Measurements from ENCODE around the gene NMNAT1. TPM values are rescaled to one million over a fixed set of nuclear protein-coding genes. Genes with fewer than 3 reads are reported as not detected.
A peak's percentile ranks its signal among the peaks of the same experiment; 100 is the strongest.

Gene NMNAT1
- total RNA-seq, 1 experiment from 2014 or later = 2.3 TPM

GRCh38 chr1:10031461-10031860, 88.2 kb downstream of the NMNAT1 start (continued):
- TF ChIP-seq NFATC4 (CRISPR knock-in tag; IDR thresholded peaks at IDR 0.05) (no peak), RELA (CRISPR knock-in tag; IDR thresholded peaks at IDR 0.05; ENCODE audit: borderline replicate concordance) (no peak), JUN (CRISPR knock-in tag; IDR thresholded peaks at IDR 0.05) (no peak), NR2C2 (CRISPR knock-in tag; IDR thresholded peaks at IDR 0.05) (no peak)
- TF ChIP-seq, protein P1, sequence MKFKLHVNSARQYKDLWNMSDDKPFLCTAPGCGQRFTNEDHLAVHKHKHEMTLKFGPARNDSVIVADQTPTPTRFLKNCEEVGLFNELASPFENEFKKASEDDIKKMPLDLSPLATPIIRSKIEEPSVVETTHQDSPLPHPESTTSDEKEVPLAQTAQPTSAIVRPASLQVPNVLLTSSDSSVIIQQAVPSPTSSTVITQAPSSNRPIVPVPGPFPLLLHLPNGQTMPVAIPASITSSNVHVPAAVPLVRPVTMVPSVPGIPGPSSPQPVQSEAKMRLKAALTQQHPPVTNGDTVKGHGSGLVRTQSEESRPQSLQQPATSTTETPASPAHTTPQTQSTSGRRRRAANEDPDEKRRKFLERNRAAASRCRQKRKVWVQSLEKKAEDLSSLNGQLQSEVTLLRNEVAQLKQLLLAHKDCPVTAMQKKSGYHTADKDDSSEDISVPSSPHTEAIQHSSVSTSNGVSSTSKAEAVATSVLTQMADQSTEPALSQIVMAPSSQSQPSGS (CRISPR knock-in tag; IDR thresholded peaks at IDR 0.05; ENCODE audit: borderline replicate concordance, low read depth) = no peak

- DNase-seq (ENCODE audit: low spot score) (peak; percentile 99), ATAC-seq (peak; percentile 92)
- Mint-ChIP-seq H3K36me3 (0 out of 2 replicates have a peak, but pooled peaks cover 2% of the 10 kb centered on the region), H3K4me3 (peak within 1 kb of the TSS; percentile 83), H3K9me3 (no peaks in the 10 kb centered on the region; the same call in 1 of the 2 replicates), H3K27ac (peak within 1 kb of the TSS; percentile 96), H3K27me3 (ENCODE audit: low read depth) (no peaks in the 10 kb centered on the region), H3K4me1 (peaks cover 19% of the 10 kb centered on the region)
- POLR2A ChIA-PET = interaction anchor here (0.6 to 2.5 kb wide), 3 partner anchors 14 to 1231 kb away, joined by 3 to 8 read pairs (median 3); no protein-coding TSS in a partner anchor
- CTCF ChIA-PET = interaction anchor here (0.7 to 2.5 kb wide), 7 partner anchors 13 to 312 kb away, joined by 3 to 12 read pairs (median 4); partner anchors contain the start of gene KIF1B
- TF ChIP-seq, protein P2, sequence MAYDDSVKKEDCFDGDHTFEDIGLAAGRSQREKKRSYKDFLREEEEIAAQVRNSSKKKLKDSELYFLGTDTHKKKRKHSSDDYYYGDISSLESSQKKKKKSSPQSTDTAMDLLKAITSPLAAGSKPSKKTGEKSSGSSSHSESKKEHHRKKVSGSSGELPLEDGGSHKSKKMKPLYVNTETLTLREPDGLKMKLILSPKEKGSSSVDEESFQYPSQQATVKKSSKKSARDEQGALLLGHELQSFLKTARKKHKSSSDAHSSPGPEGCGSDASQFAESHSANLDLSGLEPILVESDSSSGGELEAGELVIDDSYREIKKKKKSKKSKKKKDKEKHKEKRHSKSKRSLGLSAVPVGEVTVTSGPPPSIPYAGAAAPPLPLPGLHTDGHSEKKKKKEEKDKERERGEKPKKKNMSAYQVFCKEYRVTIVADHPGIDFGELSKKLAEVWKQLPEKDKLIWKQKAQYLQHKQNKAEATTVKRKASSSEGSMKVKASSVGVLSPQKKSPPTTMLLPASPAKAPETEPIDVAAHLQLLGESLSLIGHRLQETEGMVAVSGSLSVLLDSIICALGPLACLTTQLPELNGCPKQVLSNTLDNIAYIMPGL (CRISPR knock-in tag; IDR thresholded peaks at IDR 0.05) = peak; percentile 81; the same call in 1 of the 2 replicates
- TF ChIP-seq MLX (CRISPR knock-in tag; IDR thresholded peaks at IDR 0.05) (no peak), HMGA2 (CRISPR knock-in tag; IDR thresholded peaks at IDR 0.05) (no peak), SOX15 (CRISPR knock-in tag; IDR thresholded peaks at IDR 0.05) (no peak), USF1 (CRISPR knock-in tag; IDR thresholded peaks at IDR 0.05) (peak; percentile 94), MYBL2 (CRISPR knock-in tag; IDR thresholded peaks at IDR 0.05) (no peak), TCF7 (CRISPR knock-in tag; IDR thresholded peaks at IDR 0.05; ENCODE audit: low read depth) (no peak), KAT7 (CRISPR knock-in tag; IDR thresholded peaks at IDR 0.05; ENCODE audit: borderline replicate concordance) (no peak), ATF1 (CRISPR knock-in tag; IDR thresholded peaks at IDR 0.05) (no peak), ZNF317 (CRISPR knock-in tag; IDR thresholded peaks at IDR 0.05; ENCODE audit: borderline replicate concordance, low read depth) (no peak), SMAD4 (CRISPR knock-in tag; IDR thresholded peaks at IDR 0.05) (no peak), TEAD1 (CRISPR knock-in tag; IDR thresholded peaks at IDR 0.05) (no peak), CREM (CRISPR knock-in tag; IDR thresholded peaks at IDR 0.05) (no peak), IRF1 (CRISPR knock-in tag; IDR thresholded peaks at IDR 0.05) (no peak), ZNF138 (CRISPR knock-in tag; conservative IDR thresholded peaks at IDR 0.05) (no peak), CTCF (IDR thresholded peaks at IDR 0.05) (peak; percentile 82), NR3C1 (CRISPR knock-in tag; conservative IDR thresholded peaks at IDR 0.05; ENCODE audit: low read depth) (no peak), TEAD4 (CRISPR knock-in tag; IDR thresholded peaks at IDR 0.05) (no peak), NR1H2 (CRISPR knock-in tag; IDR thresholded peaks at IDR 0.05) (no peak), CBFB (CRISPR knock-in tag; IDR thresholded peaks at IDR 0.05; ENCODE audit: low read depth) (no peak)
- TF ChIP-seq, protein P3, sequence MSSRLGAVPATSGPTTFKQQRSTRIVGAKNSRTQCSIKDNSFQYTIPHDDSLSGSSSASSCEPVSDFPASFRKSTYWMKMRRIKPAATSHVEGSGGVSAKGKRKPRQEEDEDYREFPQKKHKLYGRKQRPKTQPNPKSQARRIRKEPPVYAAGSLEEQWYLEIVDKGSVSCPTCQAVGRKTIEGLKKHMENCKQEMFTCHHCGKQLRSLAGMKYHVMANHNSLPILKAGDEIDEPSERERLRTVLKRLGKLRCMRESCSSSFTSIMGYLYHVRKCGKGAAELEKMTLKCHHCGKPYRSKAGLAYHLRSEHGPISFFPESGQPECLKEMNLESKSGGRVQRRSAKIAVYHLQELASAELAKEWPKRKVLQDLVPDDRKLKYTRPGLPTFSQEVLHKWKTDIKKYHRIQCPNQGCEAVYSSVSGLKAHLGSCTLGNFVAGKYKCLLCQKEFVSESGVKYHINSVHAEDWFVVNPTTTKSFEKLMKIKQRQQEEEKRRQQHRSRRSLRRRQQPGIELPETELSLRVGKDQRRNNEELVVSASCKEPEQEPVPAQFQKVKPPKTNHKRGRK (CRISPR knock-in tag; IDR thresholded peaks at IDR 0.05; ENCODE audit: borderline replicate concordance) = no peak
- TF ChIP-seq, protein P4, sequence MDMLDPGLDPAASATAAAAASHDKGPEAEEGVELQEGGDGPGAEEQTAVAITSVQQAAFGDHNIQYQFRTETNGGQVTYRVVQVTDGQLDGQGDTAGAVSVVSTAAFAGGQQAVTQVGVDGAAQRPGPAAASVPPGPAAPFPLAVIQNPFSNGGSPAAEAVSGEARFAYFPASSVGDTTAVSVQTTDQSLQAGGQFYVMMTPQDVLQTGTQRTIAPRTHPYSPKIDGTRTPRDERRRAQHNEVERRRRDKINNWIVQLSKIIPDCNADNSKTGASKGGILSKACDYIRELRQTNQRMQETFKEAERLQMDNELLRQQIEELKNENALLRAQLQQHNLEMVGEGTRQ (CRISPR knock-in tag; IDR thresholded peaks at IDR 0.05) = peak; percentile 97
These were observed 89.5 kb downstream of the NMNAT1 start, which contains the start of gene UBE4B for GRCh38 chr1:10032590-10033358. UBE4B (plus strand) TSS chr1:10032958; CDS start chr1:10033671, 713 bp downstream.

All from WTC11 (cell line).